HEK293 (cell line): ENCODE data around the gene KIF21B.

Source experiments
- SCRT1 ChIP-seq: fragments of 450-650 bp; formaldehyde crosslinking; IDR thresholded peaks from 2 replicates; pipeline ENCODE4 v1.5.1; 2016; ENCODE audit warnings: missing biosample characterization, missing genetic modification characterization, borderline replicate concordance
- ZBTB21 ChIP-seq: fragments of 450-650 bp; formaldehyde crosslinking; IDR thresholded peaks from 2 replicates; pipeline ENCODE4 v1.5.1; 2017; ENCODE audit warnings: missing biosample characterization, missing genetic modification characterization
- ZNF274 ChIP-seq, 2 experiments: fragments of 200-500 bp in 1 of 2; fragments of 450-650 bp in 1 of 2; sonication (Bioruptor generic) in 1 of 2; formaldehyde crosslinking in 1 of 2; IDR thresholded peaks; 2 replicates each; pipeline versions ENCODE4 v1.5.1 to v1.6.1; 2014 to 2016; ENCODE audit warnings: borderline replicate concordance in 1 of 2, inconsistent platforms in 1 of 2, low read length in 1 of 2, missing biosample characterization in 1 of 2, missing genetic modification characterization in 1 of 2
- ZNF510 ChIP-seq: fragments of 450-650 bp; formaldehyde crosslinking; IDR thresholded peaks from 2 replicates; pipeline ENCODE4 v1.5.1; 2018; ENCODE audit warnings: mild to moderate bottlenecking, missing genetic modification characterization, missing biosample characterization; ENCODE audit not compliant: insufficient replicate concordance
- ZNF658 ChIP-seq: fragments of 450-650 bp; formaldehyde crosslinking; IDR thresholded peaks from 2 replicates; pipeline ENCODE4; 2016; ENCODE audit warnings: missing biosample characterization, missing genetic modification characterization
- ZXDB ChIP-seq: fragments of 450-650 bp; formaldehyde crosslinking; IDR thresholded peaks from 2 replicates; pipeline ENCODE4 v1.5.1; 2016; ENCODE audit warnings: missing biosample characterization, missing genetic modification characterization
- TF ChIP-seq, protein P1 (sequence below): fragments of 450-650 bp; formaldehyde crosslinking; IDR thresholded peaks from 2 replicates; pipeline ENCODE4 v1.5.1; 2016; ENCODE audit warnings: missing biosample characterization, missing genetic modification characterization
- TF ChIP-seq, protein P2 (sequence below): fragments of 450-650 bp; IDR thresholded peaks from 2 replicates; pipeline ENCODE4 v1.5.1; 2018; ENCODE audit warnings: missing biosample characterization, missing genetic modification characterization

- TF ChIP-seq, protein P1, sequence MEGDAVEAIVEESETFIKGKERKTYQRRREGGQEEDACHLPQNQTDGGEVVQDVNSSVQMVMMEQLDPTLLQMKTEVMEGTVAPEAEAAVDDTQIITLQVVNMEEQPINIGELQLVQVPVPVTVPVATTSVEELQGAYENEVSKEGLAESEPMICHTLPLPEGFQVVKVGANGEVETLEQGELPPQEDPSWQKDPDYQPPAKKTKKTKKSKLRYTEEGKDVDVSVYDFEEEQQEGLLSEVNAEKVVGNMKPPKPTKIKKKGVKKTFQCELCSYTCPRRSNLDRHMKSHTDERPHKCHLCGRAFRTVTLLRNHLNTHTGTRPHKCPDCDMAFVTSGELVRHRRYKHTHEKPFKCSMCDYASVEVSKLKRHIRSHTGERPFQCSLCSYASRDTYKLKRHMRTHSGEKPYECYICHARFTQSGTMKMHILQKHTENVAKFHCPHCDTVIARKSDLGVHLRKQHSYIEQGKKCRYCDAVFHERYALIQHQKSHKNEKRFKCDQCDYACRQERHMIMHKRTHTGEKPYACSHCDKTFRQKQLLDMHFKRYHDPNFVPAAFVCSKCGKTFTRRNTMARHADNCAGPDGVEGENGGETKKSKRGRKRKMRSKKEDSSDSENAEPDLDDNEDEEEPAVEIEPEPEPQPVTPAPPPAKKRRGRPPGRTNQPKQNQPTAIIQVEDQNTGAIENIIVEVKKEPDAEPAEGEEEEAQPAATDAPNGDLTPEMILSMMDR (tag by site-specific recombination), result no peak
- TF ChIP-seq ZNF510 (tag by site-specific recombination) (no peak), ZBTB21 (tag by site-specific recombination) (no peak), ZNF274 (IDR thresholded peaks at IDR 0.05; ENCODE audit: low read length) (no peak), ZNF274 (tag by site-specific recombination; IDR thresholded peaks at IDR 0.05; ENCODE audit: borderline replicate concordance) (no peak), ZNF658 (tag by site-specific recombination) (no peak), ZXDB (tag by site-specific recombination) (no peak), SCRT1 (tag by site-specific recombination) (no peak)
- TF ChIP-seq, protein P2, sequence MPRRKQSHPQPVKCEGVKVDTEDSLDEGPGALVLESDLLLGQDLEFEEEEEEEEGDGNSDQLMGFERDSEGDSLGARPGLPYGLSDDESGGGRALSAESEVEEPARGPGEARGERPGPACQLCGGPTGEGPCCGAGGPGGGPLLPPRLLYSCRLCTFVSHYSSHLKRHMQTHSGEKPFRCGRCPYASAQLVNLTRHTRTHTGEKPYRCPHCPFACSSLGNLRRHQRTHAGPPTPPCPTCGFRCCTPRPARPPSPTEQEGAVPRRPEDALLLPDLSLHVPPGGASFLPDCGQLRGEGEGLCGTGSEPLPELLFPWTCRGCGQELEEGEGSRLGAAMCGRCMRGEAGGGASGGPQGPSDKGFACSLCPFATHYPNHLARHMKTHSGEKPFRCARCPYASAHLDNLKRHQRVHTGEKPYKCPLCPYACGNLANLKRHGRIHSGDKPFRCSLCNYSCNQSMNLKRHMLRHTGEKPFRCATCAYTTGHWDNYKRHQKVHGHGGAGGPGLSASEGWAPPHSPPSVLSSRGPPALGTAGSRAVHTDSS (tag by site-specific recombination), result no peak
Observed at GRCh38 chr1:200951016-200951415, 72.5 kb downstream of the KIF21B start.
